ENCODE measurements around the gene RABAC1. TPM values are rescaled to one million over a fixed set of nuclear protein-coding genes. Genes with fewer than 3 reads are reported as not detected.

RABAC1 gene
- total and polyA plus RNA-seq, 11 donors, result 43.2 to 217 (median 87.6) TPM

DNA sequence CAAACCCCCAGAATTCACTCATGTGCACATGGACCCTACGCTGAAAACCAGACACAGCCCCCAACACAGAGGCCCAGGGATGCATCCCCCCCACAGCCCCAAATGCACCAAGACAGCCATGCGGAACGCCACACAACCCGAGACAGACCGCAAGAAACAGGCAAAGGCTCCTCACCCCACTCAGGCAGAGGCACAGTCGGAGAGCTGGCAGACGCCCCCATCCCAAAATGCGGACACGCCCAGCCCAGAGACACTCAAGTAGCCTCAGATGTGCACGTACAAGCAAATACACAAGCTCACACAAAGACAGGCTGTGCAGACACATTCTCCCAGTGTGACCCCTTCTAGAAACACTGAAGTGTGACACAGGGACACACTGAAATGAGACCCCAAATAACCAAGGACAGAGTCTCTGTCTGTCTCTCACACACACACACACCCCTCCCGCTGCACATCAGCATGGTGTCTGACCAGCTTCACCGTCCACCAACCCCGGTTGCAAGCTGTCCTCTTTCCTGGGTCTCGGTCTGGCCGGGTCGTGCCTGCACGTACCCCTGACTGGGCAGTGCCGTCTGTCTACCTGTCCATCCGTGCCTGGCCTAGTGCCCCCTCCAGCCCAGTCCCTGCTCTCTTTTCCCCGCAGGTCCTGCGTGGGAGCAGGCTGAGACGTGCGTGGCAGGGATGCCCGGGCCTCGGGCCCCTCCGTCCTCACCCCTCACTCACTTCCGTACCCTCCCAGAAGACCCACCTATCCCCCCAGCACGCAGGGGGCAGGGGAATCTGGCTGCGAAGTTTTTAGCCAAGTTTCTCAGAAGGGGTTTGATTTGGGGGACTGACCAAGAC lies 47.0 kb downstream of the RABAC1 start:
- no peak for DNase-seq
- TF ChIP-seq, protein P1, sequence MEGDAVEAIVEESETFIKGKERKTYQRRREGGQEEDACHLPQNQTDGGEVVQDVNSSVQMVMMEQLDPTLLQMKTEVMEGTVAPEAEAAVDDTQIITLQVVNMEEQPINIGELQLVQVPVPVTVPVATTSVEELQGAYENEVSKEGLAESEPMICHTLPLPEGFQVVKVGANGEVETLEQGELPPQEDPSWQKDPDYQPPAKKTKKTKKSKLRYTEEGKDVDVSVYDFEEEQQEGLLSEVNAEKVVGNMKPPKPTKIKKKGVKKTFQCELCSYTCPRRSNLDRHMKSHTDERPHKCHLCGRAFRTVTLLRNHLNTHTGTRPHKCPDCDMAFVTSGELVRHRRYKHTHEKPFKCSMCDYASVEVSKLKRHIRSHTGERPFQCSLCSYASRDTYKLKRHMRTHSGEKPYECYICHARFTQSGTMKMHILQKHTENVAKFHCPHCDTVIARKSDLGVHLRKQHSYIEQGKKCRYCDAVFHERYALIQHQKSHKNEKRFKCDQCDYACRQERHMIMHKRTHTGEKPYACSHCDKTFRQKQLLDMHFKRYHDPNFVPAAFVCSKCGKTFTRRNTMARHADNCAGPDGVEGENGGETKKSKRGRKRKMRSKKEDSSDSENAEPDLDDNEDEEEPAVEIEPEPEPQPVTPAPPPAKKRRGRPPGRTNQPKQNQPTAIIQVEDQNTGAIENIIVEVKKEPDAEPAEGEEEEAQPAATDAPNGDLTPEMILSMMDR (IDR thresholded peaks at IDR 0.05), result no peak
- TF ChIP-seq POLR2A (IDR thresholded peaks at IDR 0.05), result no peak
- WGBS, 4 donors, result 7 to 13% (median 8%) methylated on average over 23 to 29 of the region's 29 CpGs
- Histone ChIP-seq H3K27ac (no peak overlapping the region), H3K4me1 (peaks cover 0 to 16% (median 0%) of the 10 kb centered on the region in 12 donors), H3K9me3 (no peaks in the 10 kb centered on the region), H3K4me3 (no peak overlapping the region), H3K27me3 (peaks cover 18 to 73% (median 44%) of the 10 kb centered on the region in 9 donors), H3K36me3 (peaks cover 0 to 6% (median 1%) of the 10 kb centered on the region in 9 donors)
- intact Hi-C loops (cut with DNase I), result no loop called here
- no peak for ATAC-seq

DNA sequence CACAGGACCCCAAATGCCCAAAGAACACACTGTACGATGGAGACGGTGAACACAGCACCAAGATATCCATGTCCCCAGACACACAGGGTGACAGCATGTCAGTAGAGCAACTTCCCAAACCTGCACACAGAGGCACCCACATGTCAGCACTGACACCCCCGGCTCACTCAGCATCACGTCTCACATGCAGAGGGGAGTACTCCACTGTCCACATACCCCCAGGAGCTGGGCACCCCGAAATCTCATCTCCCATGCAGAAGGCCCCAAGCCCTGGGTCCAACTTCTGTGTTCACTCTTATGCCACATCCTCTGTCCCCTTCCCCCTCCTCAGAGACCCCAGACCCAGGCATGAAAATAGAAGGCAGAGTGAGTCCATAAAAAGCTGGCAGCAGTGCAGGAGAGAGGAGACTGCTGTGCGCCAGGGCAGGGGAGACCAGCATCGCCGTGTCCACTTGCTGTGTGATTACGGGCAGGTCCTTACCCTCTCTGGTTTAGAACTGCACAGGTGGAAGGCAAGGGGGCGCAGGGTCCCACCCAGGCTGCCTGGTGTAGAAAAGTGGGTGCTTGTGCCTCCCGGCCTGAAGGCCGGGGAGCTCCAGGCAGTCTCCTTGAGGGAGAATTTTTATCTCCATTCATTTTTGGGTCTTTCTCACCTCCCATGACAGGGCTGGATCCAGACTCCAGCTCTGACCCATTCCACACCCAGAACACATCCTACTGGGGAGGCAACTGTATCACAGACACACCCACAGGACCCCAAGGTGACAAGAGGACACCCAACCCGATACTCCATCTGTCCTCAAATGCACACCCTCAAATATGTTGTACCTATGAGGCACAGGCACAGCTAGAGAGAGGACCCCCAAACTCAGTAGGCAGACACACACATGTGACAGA lies 47.9 kb downstream of the RABAC1 start:
- TF ChIP-seq POLR2A (IDR thresholded peaks at IDR 0.05), result no peak
- TF ChIP-seq, protein P1 (IDR thresholded peaks at IDR 0.05), result no peak
- 54 to 65% (median 61%) methylated on average over 13 of the region's 13 CpGs for WGBS, 4 donors
- H3K27ac ChIP-seq, result no peak overlapping the region
- intact Hi-C loops (cut with DNase I), result no loop called here
- peaks cover 0 to 14% (median 9%) of the 10 kb centered on the region in 9 donors for H3K36me3 ChIP-seq
- no peak overlapping the region for H3K4me3 ChIP-seq
- no peaks in the 10 kb centered on the region for H3K9me3 ChIP-seq
- H3K27me3 ChIP-seq, result peaks cover 14 to 65% (median 38%) of the 10 kb centered on the region in 9 donors
- H3K4me1 ChIP-seq, result peaks cover 0 to 16% (median 0%) of the 10 kb centered on the region in 12 donors
- DNase-seq (no peak), ATAC-seq (no peak)

- 52 to 60% (median 54%) methylated on average over 12 of the region's 12 CpGs for WGBS, 4 donors
- Histone ChIP-seq H3K4me3 (no peak overlapping the region), H3K27ac (no peak overlapping the region), H3K9me3 (no peaks in the 10 kb centered on the region), H3K4me1 (peaks cover 0 to 16% (median 0%) of the 10 kb centered on the region in 12 donors), H3K36me3 (peaks cover 0 to 23% (median 17%) of the 10 kb centered on the region in 9 donors), H3K27me3 (peaks cover 9 to 56% (median 30%) of the 10 kb centered on the region in 9 donors)
- no peak for DNase-seq
- ATAC-seq, result peak in 1 of 4 donors; percentile 2
- TF ChIP-seq POLR2A (IDR thresholded peaks at IDR 0.05), result no peak
- TF ChIP-seq, protein P1 (IDR thresholded peaks at IDR 0.05), result no peak
- intact Hi-C loops (cut with DNase I), result no loop called here
Observed at GRCh38 chr19:41910240-41910991, 48.7 kb downstream of the RABAC1 start.

Measured in heart left ventricle (tissue), 16 donors.